COLO668 (cell line): ENCODE results near the gene EHBP1L1.

ENCODE experiments used
- DNase-seq: peaks from one replicate; lab custom pipeline; 2025; ENCODE audit not compliant: unreplicated experiment; lab: John Stamatoyannopoulos, UW

EHBP1L1 gene

GRCh38 chr11:65546217-65546958, 29.5 kb upstream of the EHBP1L1 start:
- peak; percentile 96 for DNase-seq

- no peak for DNase-seq
Measured at GRCh38 chr11:65547446-65548125, 28.3 kb upstream of the EHBP1L1 start.

- DNase-seq, result no peak
Measured at GRCh38 chr11:65548395-65548794, 27.5 kb upstream of the EHBP1L1 start.

- DNase-seq, result no peak
Measured at GRCh38 chr11:65549096-65549495, 26.8 kb upstream of the EHBP1L1 start.

- peak; percentile 85 for DNase-seq
Measured at GRCh38 chr11:65551572-65552387, 24.1 kb upstream of the EHBP1L1 start.

- DNase-seq, result peak; percentile 20
Measured at GRCh38 chr11:65552388-65552951, 23.4 kb upstream of the EHBP1L1 start.

- DNase-seq, result peak; percentile 41
Measured at GRCh38 chr11:65553301-65554001, 22.4 kb upstream of the EHBP1L1 start.

GRCh38 chr11:65554057-65554818, 21.6 kb upstream of the EHBP1L1 start:
- DNase-seq, result no peak

GRCh38 chr11:65554842-65555430, 20.9 kb upstream of the EHBP1L1 start:
- no peak for DNase-seq

GRCh38 chr11:65555693-65556231, 20.1 kb upstream of the EHBP1L1 start:
- DNase-seq, result no peak

GRCh38 chr11:65556470-65557279, 19.2 kb upstream of the EHBP1L1 start:
- no peak for DNase-seq

- DNase-seq, result no peak
Measured at GRCh38 chr11:65557280-65558001, 18.4 kb upstream of the EHBP1L1 start.

GRCh38 chr11:65558002-65558929, 17.6 kb upstream of the EHBP1L1 start, which contains the start of gene LTBP3:
Gene LTBP3, minus strand, starts transcription at chr11:65558359. Its CDS starts 400 bp downstream, at chr11:65557959.
- peak; percentile 70 for DNase-seq

GRCh38 chr11:65558930-65559509, 16.8 kb upstream of the EHBP1L1 start:
- DNase-seq, result no peak

- no peak for DNase-seq
Measured at GRCh38 chr11:65559535-65559934, 16.3 kb upstream of the EHBP1L1 start.

- peak; percentile 73 for DNase-seq
Measured at GRCh38 chr11:65559951-65560537, 15.8 kb upstream of the EHBP1L1 start.
